Measurements from ENCODE around the gene SLCO4A1.
A peak's percentile ranks its signal among the peaks of the same experiment; 100 is the strongest.
"Not testable (repeated sequence)": the region's sequence is repeated elsewhere in the genome, so short reads cannot be mapped to it uniquely, and the experiment has no call there.

SLCO4A1 gene

GRCh38 chr20:62666736-62667529 is 24.6 kb downstream of the SLCO4A1 start:
- no peak for DNase-seq

GRCh38 chr20:62667530-62668440 is 25.5 kb downstream of the SLCO4A1 start:
- no peak for DNase-seq

GRCh38 chr20:62668441-62669027 is 26.2 kb downstream of the SLCO4A1 start:
- DNase-seq = peak; percentile 20

- DNase-seq = no peak
These were observed 26.9 kb downstream of the SLCO4A1 start for GRCh38 chr20:62669249-62669648.

- DNase-seq = no peak
These were observed 27.9 kb downstream of the SLCO4A1 start for GRCh38 chr20:62670156-62670555.

GRCh38 chr20:62670998-62671397 is 28.7 kb downstream of the SLCO4A1 start:
- no peak for DNase-seq

GRCh38 chr20:62671765-62672164 is 29.5 kb downstream of the SLCO4A1 start:
- DNase-seq = no peak

GRCh38 chr20:62674370-62674769 is 32.1 kb downstream of the SLCO4A1 start:
- no peak for DNase-seq

GRCh38 chr20:62675156-62675876 is 33.0 kb downstream of the SLCO4A1 start:
- DNase-seq = no peak

GRCh38 chr20:62675877-62676260 is 33.6 kb downstream of the SLCO4A1 start:
- no peak for DNase-seq

- DNase-seq = no peak
These were observed 34.7 kb downstream of the SLCO4A1 start for GRCh38 chr20:62676976-62677375.

- no peak for DNase-seq
These were observed 35.4 kb downstream of the SLCO4A1 start for GRCh38 chr20:62677678-62678077.

GRCh38 chr20:62678553-62678952 is 36.2 kb downstream of the SLCO4A1 start:
- DNase-seq = no peak

GRCh38 chr20:62679978-62680589 is 37.8 kb downstream of the SLCO4A1 start:
- no peak for DNase-seq

GRCh38 chr20:62682912-62683517 is 40.7 kb downstream of the SLCO4A1 start:
- no peak for DNase-seq

GRCh38 chr20:62683660-62684322 is 41.5 kb downstream of the SLCO4A1 start:
- DNase-seq = not testable (repeated sequence)

- no peak for DNase-seq
These were observed 42.7 kb downstream of the SLCO4A1 start for GRCh38 chr20:62684981-62685380.

GRCh38 chr20:62685781-62686555 is 43.7 kb downstream of the SLCO4A1 start:
- DNase-seq = peak; percentile 95

GRCh38 chr20:62686869-62687830 is 44.8 kb downstream of the SLCO4A1 start:
- DNase-seq = no peak
